Measurements from ENCODE around the gene LRBA.
"Not testable (repeated sequence)": the region's sequence is repeated elsewhere in the genome, so short reads cannot be mapped to it uniquely, and the experiment has no call there.

Gene LRBA

DNA sequence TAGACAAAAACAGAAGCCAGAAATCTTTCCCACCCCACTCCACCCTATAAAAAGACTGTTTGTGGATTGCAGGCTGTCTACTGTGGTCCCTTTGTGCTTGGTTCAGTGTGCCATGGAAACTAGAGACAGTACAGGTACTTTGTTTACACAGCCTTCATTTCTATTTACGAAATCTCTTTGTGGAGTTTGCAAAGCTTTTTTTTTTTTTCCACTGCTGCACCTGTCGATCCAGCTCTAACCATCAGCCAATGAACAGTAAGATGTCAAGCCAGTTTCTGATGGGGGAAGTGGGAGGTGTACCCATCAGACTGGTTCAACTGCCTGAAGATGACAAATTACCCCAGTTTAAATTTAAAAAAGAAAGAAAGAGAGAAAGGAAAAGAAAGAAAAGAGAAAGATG, 20.2 kb upstream of the LRBA start:
- DNase-seq (ENCODE audit: low spot score in 2 of 2) (no peak), ATAC-seq (ENCODE audit: low read depth) (no peak)
- H3K36me3 Mint-ChIP-seq: no peaks in the 10 kb centered on the region
- peaks cover 9% of the 10 kb centered on the region for H3K27me3 Mint-ChIP-seq
- no peak overlapping the region for H3K27ac Mint-ChIP-seq
- H3K4me3 Mint-ChIP-seq: no peak overlapping the region
- H3K4me1 Mint-ChIP-seq: peaks cover 9% of the 10 kb centered on the region
- H3K9me3 Mint-ChIP-seq: no peaks in the 10 kb centered on the region

DNA sequence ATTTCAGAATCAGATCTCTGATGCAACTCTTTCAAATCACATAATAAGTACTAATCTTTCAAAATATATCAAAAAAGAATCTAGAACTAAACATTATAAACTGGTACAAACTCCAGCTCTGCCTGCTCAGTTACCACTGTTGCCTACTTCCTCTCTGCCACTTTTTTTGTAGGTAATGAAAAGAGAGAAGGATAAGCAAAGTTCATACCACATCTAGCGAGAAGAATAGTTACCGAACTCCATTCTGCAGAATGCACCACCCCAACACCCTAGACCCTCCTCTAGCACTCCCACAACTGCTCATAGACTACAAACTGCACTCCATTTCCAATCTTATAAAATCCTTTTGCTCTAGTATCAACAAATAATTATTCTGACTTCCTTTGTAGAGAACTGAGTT, 19.7 kb upstream of the LRBA start:
- no peak for DNase-seq (ENCODE audit: low spot score in 2 of 2)
- no peak overlapping the region for H3K4me3 Mint-ChIP-seq

GRCh38 chr4:151031831-151032605, 16.9 kb upstream of the LRBA start:
- Mint-ChIP-seq H3K4me3 (peak overlapping the region; percentile 1), H3K4me1 (peaks cover 7% of the 10 kb centered on the region), H3K27ac (no peak overlapping the region), H3K27me3 (peaks cover 16% of the 10 kb centered on the region), H3K9me3 (no peaks in the 10 kb centered on the region), H3K36me3 (no peaks in the 10 kb centered on the region)
- ATAC-seq (ENCODE audit: low read depth) (no peak), DNase-seq (ENCODE audit: low spot score in 2 of 2) (no peak)

More for the DNA sequence above, 19.7 kb upstream of the LRBA start:
- no peaks in the 10 kb centered on the region for H3K9me3 Mint-ChIP-seq
- H3K27ac Mint-ChIP-seq: no peak overlapping the region
- H3K36me3 Mint-ChIP-seq: no peaks in the 10 kb centered on the region
- peaks cover 13% of the 10 kb centered on the region for H3K27me3 Mint-ChIP-seq
- no peak for ATAC-seq (ENCODE audit: low read depth)
- H3K4me1 Mint-ChIP-seq: peaks cover 9% of the 10 kb centered on the region

GRCh38 chr4:151029537-151029936, 14.5 kb upstream of the LRBA start:
- Mint-ChIP-seq H3K4me1 (peaks cover 5% of the 10 kb centered on the region), H3K4me3 (no peak overlapping the region), H3K36me3 (no peaks in the 10 kb centered on the region), H3K27ac (no peak overlapping the region), H3K9me3 (no peaks in the 10 kb centered on the region), H3K27me3 (peaks cover 16% of the 10 kb centered on the region)
- DNase-seq (ENCODE audit: low spot score in 2 of 2) (no peak), ATAC-seq (ENCODE audit: low read depth) (no peak)

GRCh38 chr4:151029006-151029405, 13.9 kb upstream of the LRBA start:
- not testable (repeated sequence) for H3K4me3 Mint-ChIP-seq; H3K4me1 Mint-ChIP-seq; ATAC-seq (ENCODE audit: low read depth); H3K9me3 Mint-ChIP-seq; H3K27ac Mint-ChIP-seq; DNase-seq (ENCODE audit: low spot score in 2 of 2); H3K36me3 Mint-ChIP-seq
- peaks cover 16% of the 10 kb centered on the region for H3K27me3 Mint-ChIP-seq

DNA sequence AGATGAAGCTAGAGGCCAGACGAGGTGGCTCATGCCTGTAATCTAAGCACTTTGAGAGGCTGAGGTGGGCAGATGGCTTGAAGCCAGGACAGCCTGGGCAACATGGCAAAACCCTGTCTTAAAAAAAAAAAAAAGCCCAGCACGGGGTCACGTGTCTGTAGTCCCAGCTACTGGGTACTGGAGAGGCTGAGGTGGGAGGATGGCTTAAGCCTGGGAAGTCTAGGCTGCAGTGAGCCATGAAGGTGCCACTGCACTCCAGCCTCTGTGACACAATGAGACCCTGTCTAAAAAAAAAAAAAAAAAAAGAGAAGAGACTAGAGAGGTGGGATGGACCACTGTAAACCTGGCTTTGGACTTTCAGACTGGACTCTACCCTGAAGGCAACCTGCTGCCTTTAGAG, 10.7 kb upstream of the LRBA start:
- H3K36me3 Mint-ChIP-seq: no peaks in the 10 kb centered on the region
- no peak overlapping the region for H3K27ac Mint-ChIP-seq
- DNase-seq (ENCODE audit: low spot score in 2 of 2): no peak
- no peaks in the 10 kb centered on the region for H3K4me1 Mint-ChIP-seq
- H3K4me3 Mint-ChIP-seq: no peak overlapping the region
- ATAC-seq (ENCODE audit: low read depth): no peak
- H3K27me3 Mint-ChIP-seq: peaks cover 13% of the 10 kb centered on the region
- H3K9me3 Mint-ChIP-seq: no peaks in the 10 kb centered on the region

DNA sequence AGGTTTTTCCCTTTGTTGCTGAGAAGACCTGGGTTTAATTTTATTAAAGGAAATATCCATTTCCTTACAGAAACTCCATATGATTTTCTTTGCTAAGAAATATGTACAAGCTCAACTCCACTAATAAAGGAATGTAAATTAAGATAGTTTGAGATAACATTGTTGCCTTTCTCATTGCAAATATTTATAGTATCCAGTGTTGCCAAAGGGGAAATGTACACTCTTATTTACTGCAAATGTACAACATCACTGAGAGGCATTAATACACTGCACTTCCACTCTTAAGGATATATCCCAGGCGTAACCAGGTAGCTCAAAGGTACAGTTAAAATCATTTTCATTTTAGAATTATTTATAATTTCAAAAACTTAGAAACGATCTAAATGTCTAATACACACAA, 7.5 kb upstream of the LRBA start:
- Mint-ChIP-seq H3K36me3 (no peaks in the 10 kb centered on the region), H3K27ac (no peak overlapping the region), H3K4me1 (no peaks in the 10 kb centered on the region), H3K4me3 (no peak overlapping the region), H3K27me3 (peaks cover 7% of the 10 kb centered on the region), H3K9me3 (no peaks in the 10 kb centered on the region)
- DNase-seq (ENCODE audit: low spot score in 2 of 2): no peak
- ATAC-seq (ENCODE audit: low read depth): no peak

DNA sequence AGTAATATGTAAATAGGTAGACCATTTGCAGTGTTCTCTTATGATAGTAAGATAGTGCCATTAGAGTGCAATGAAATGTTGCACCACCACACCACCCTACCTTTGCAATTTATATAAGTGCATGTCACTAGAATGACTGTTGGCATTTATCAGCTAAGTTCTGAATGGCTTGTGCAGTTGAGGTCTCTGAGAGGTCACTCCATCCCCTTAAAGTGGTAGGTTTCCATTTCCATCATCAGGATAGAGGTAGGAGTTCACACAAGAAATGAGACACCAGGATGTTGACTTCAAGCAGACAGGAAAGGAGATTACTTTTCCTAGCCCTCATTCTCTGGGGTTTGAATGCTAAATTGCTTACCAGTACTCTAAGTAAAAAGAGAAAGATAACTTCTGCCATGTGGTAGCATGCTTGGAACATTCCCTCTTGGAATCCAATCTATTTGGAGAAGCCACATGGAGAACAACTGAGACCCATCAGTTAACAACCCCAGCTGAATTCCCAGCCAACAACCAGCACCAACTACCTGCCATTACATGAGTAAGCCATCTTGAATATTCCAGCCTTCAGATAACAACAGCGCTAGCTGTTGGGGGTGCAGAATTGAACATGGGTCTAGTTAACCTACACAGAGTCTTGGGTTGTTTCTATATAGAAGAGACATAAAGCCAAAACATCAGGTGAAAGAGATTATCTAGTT, 6.7 kb upstream of the LRBA start:
- Mint-ChIP-seq H3K36me3 (no peaks in the 10 kb centered on the region), H3K27ac (no peak overlapping the region), H3K9me3 (no peaks in the 10 kb centered on the region), H3K4me1 (no peaks in the 10 kb centered on the region), H3K4me3 (no peak overlapping the region), H3K27me3 (peaks cover 3% of the 10 kb centered on the region)
- DNase-seq (ENCODE audit: low spot score in 2 of 2) (no peak), ATAC-seq (ENCODE audit: low read depth) (no peak)

- Mint-ChIP-seq H3K4me3 (peak overlapping the region; percentile 100), H3K9me3 (no peaks in the 10 kb centered on the region), H3K27me3 (no peaks in the 10 kb centered on the region), H3K4me1 (peaks cover 18% of the 10 kb centered on the region), H3K27ac (peak overlapping the region; percentile 89), H3K36me3 (no peaks in the 10 kb centered on the region)
- ATAC-seq (ENCODE audit: low read depth) (peak; percentile 80), DNase-seq (ENCODE audit: low spot score in 2 of 2) (peak; percentile 80 to 84)
These were observed 619 bp upstream of the LRBA start for GRCh38 chr4:151015459-151016347.

- Mint-ChIP-seq H3K27me3 (no peaks in the 10 kb centered on the region), H3K4me3 (peak overlapping the region; percentile 100), H3K27ac (peak overlapping the region; percentile 89), H3K4me1 (peaks cover 18% of the 10 kb centered on the region), H3K36me3 (no peaks in the 10 kb centered on the region), H3K9me3 (no peaks in the 10 kb centered on the region)
- no peak for ATAC-seq (ENCODE audit: low read depth)
- no peak for DNase-seq (ENCODE audit: low spot score in 2 of 2)
These were observed 1.1 kb downstream of the LRBA start for GRCh38 chr4:151013944-151014343.

- Mint-ChIP-seq H3K27me3 (no peaks in the 10 kb centered on the region), H3K4me3 (peak overlapping the region; percentile 100), H3K27ac (no peak overlapping the region), H3K9me3 (no peaks in the 10 kb centered on the region), H3K4me1 (peaks cover 18% of the 10 kb centered on the region), H3K36me3 (no peaks in the 10 kb centered on the region)
- ATAC-seq (ENCODE audit: low read depth) (no peak), DNase-seq (ENCODE audit: low spot score in 2 of 2) (no peak)
These were observed 1.6 kb downstream of the LRBA start for GRCh38 chr4:151013491-151013890.

- H3K4me3 Mint-ChIP-seq: peak overlapping the region; percentile 82
- H3K36me3 Mint-ChIP-seq: peaks cover under 1% of the 10 kb centered on the region
- DNase-seq (ENCODE audit: low spot score in 2 of 2) (no peak), ATAC-seq (ENCODE audit: low read depth) (no peak)
- no peaks in the 10 kb centered on the region for H3K9me3 Mint-ChIP-seq
- H3K27me3 Mint-ChIP-seq: no peaks in the 10 kb centered on the region
- peak overlapping the region; percentile 52 for H3K27ac Mint-ChIP-seq
- H3K4me1 Mint-ChIP-seq: peaks cover 18% of the 10 kb centered on the region
These were observed 2.3 kb downstream of the LRBA start for GRCh38 chr4:151012820-151013219.

- Mint-ChIP-seq H3K4me3 (peak overlapping the region; percentile 54), H3K27ac (peak overlapping the region; percentile 20), H3K9me3 (no peaks in the 10 kb centered on the region), H3K27me3 (no peaks in the 10 kb centered on the region), H3K4me1 (peaks cover 18% of the 10 kb centered on the region), H3K36me3 (peaks cover 2% of the 10 kb centered on the region)
- DNase-seq (ENCODE audit: low spot score in 2 of 2): no peak
- ATAC-seq (ENCODE audit: low read depth): no peak
These were observed 2.7 kb downstream of the LRBA start for GRCh38 chr4:151012376-151012775.

DNA sequence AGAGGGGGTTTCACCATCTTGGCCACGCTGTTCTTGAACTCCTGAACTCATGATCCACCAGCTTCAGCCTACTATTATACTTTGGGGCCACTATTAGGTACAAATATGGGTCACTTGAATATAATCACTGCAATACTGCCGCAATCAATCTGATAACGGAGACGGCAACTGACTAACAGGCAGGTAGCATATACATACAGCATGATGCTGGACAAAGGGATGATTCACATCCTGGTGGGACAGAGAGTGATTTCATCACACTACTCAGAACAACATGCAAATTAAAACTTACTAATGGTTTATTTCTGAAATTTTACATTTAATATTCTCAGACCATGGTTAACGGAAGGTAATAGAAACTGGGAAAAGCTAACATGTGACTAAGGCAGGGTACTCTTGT, 10.9 kb downstream of the LRBA start:
- H3K27ac Mint-ChIP-seq: no peak overlapping the region
- ATAC-seq (ENCODE audit: low read depth) (no peak), DNase-seq (ENCODE audit: low spot score in 2 of 2) (no peak)
- H3K4me3 Mint-ChIP-seq: no peak overlapping the region
- H3K9me3 Mint-ChIP-seq: no peaks in the 10 kb centered on the region
- H3K4me1 Mint-ChIP-seq: peaks cover 24% of the 10 kb centered on the region
- no peaks in the 10 kb centered on the region for H3K27me3 Mint-ChIP-seq
- H3K36me3 Mint-ChIP-seq: peaks cover 12% of the 10 kb centered on the region
